ENCODE results near the gene GRAMD1A. TPM values are rescaled to one million over a fixed set of nuclear protein-coding genes. Genes with fewer than 3 reads are reported as not detected.

Gene GRAMD1A
- total RNA-seq (100 to 1,000 TPM; 205 to 218 TPM), polyA plus RNA-seq (51.4 TPM)

DNA sequence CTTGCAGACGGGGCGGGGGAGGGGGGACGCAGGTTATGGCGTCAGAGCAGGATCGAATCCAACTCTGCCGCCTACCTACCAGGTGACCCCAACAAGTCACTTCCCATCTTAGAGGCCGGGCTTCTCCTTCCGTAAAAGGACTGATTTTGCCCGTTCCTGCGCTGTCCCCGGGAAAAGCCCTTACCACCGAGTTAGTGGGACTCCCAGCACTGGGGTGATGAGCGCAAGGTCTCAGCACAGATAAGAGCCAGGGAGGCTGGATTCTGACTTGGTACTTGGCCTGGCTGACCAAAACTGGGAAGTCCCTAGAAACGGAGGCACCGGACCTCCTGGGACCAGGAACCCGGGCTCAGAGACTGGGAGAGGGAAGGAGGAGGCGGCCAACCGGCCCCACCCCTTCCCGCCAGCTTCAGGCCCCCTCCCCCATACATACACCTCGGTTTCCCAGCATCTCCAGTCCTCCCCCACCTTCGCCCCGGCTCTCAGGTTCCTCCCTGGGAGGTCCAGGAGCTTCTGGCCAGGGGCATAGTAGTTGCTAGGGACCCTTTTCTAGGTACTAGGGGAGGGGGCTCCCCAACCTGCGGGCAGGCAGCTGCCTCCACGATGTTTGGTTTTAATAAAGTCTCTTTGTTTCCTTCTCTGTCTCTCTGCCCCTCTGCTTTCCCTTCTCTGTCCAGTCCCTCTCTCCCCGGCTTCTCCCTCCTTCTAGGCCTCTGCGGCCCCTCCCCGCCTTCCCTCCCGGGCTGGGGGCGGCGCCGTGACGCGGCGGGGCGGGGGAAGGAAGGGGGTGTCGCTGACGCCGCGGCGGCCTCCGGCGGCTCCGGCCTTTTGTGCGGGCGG is at the start of gene GRAMD1A:
Gene GRAMD1A, plus strand, starts transcription at position 826 of the 840 bp plus-strand sequence. CDS start 156 bp downstream, outside the sequence.
- POLR2A ChIA-PET = interaction anchor here (0.6 to 3.4 kb wide), 5 partner anchors 9 to 205 kb away, joined by 3 to 48 read pairs (median 3); no protein-coding TSS in a partner anchor
- no peaks in the 10 kb centered on the region for H3K9me3 ChIP-seq (ENCODE audit: low read length)
- peak within 1 kb of the TSS; percentile 81 for H3K4me3 ChIP-seq (ENCODE audit: low read length)
- Mint-ChIP-seq H3K9me3 (no peaks in the 10 kb centered on the region), H3K27me3 (no peaks in the 10 kb centered on the region), H3K27ac (peak within 1 kb of the TSS; percentile 95 to 100 (median 98)), H3K4me3 (peak within 1 kb of the TSS; percentile 91 to 100 (median 97)), H3K4me1 (peaks cover 61 to 82% (median 67%) of the 10 kb centered on the region in 3 donors), H3K36me3 (peaks cover 0 to 33% (median 2%) of the 10 kb centered on the region in 3 donors)
- H3K27me3 ChIP-seq (ENCODE audit: insufficient read depth, low read length, poor library complexity, severe bottlenecking) = no peaks in the 10 kb centered on the region
- peaks cover 3% of the 10 kb centered on the region for H3K36me3 ChIP-seq (ENCODE audit: insufficient read depth, low read length)
- peaks cover 87% of the 10 kb centered on the region for H3K4me1 ChIP-seq (ENCODE audit: insufficient read depth, low read length)
- DNase-seq = peak; percentile 52 to 76 (median 67)
- H3K27ac ChIP-seq (ENCODE audit: low read depth, low read length) = peak within 1 kb of the TSS; percentile 90
- CTCF ChIA-PET = interaction anchor here (1.2 to 10.0 kb wide), 2 partner anchors 14 to 27 kb away, joined by 3 to 98 read pairs; no protein-coding TSS in a partner anchor

DNA sequence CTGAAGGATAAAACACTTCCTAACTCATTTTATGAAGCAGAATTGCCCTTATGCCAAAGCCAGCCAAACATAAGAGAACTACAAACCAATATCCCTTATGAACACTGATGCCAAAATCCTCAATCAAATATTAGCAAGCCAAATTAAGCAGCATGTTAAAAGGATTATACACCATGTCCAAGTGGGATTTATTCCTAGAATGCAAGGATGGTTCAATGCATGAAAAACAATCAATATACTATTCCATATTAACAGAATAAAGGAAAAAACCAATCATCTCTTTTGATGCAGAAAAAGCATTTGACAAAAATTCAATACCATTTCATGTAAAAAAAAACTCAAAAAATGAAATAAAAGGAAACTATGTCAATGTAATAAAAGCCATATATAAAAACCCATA is 47.0 kb upstream of the GRAMD1A start:
- Mint-ChIP-seq H3K36me3 (peaks cover 34 to 80% (median 76%) of the 10 kb centered on the region in 3 donors), H3K4me3 (no peak overlapping the region), H3K9me3 (peaks cover 66 to 93% (median 90%) of the 10 kb centered on the region in 5 donors), H3K4me1 (peaks cover 0 to 3% (median 0%) of the 10 kb centered on the region in 3 donors), H3K27me3 (no peaks in the 10 kb centered on the region), H3K27ac (no peak overlapping the region)
- CTCF ChIA-PET = no interaction called here
- H3K27ac ChIP-seq (ENCODE audit: low read depth, low read length) = no peak overlapping the region
- POLR2A ChIA-PET = interaction anchor here (0.5 to 0.9 kb wide), 2 partner anchors 10 to 58 kb away, joined by 3 read pairs; no protein-coding TSS in a partner anchor
- peaks cover 65% of the 10 kb centered on the region for H3K9me3 ChIP-seq (ENCODE audit: low read length)
- no peaks in the 10 kb centered on the region for H3K27me3 ChIP-seq (ENCODE audit: insufficient read depth, low read length, poor library complexity, severe bottlenecking)
- DNase-seq = no peak
- no peaks in the 10 kb centered on the region for H3K4me1 ChIP-seq (ENCODE audit: insufficient read depth, low read length)
- no peak overlapping the region for H3K4me3 ChIP-seq (ENCODE audit: low read length)
- peaks cover 9% of the 10 kb centered on the region for H3K36me3 ChIP-seq (ENCODE audit: insufficient read depth, low read length)

DNA sequence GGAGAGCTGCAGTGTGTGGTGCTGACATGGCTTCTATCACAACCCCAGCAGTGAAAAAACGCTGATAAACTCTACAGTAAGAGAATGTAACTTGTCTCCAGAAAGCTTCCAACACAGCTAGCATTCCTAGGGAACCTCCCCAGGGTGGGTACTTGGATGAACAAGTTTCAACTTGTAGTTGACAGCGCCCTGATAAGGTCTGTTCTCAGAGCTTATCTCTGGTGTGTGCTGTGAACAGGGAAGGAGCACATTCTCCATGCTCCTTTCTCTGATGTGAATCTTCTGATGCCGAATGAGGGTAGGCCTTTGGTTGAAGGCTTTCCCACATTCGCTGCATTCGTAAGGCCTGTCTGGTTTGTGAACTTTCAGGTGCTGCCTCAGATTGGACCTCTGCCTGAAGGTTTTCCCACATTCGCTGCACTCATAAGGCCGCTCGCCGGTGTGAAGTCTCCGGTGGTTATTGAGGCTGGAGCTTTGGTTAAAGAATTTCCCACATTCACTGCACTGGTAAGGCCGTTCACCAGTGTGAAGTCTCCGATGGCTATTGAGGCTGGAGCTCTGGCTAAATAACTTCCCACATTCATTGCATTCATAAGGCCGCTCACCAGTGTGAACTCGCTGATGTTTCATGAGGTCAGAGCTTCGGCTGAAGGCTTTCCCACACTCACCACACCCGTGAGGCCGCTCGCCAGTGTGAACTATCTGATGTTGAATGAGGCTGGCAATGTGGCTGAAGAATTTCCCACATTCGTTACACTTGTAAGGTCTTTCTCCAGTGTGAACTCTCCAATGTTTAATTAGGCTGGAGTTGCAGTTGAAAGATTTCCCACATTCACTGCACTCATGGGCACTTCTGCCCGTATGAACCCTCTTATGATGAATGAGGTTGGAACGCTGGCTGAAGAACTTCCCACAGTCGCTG is 42.0 kb upstream of the GRAMD1A start:
- peaks cover 66 to 98% (median 94%) of the 10 kb centered on the region in 5 donors for H3K9me3 Mint-ChIP-seq
- peaks cover 19% of the 10 kb centered on the region for H3K4me1 ChIP-seq (ENCODE audit: insufficient read depth, low read length)
- H3K4me1 Mint-ChIP-seq = peaks cover 16 to 28% (median 25%) of the 10 kb centered on the region in 3 donors
- H3K27ac Mint-ChIP-seq = no peak overlapping the region
- ChIA-PET CTCF (interaction anchor here (0.7 to 1.4 kb wide), 3 partner anchors 56 to 119 kb away, joined by 3 to 4 read pairs (median 3); no protein-coding TSS in a partner anchor), POLR2A (interaction anchor here (1.0 kb wide), 1 partner anchor 31 kb away, joined by 3 read pairs; the partner anchor contains the start of gene ZNF30)
- peaks cover 87% of the 10 kb centered on the region for H3K9me3 ChIP-seq (ENCODE audit: low read length)
- no peak for DNase-seq
- H3K4me3 Mint-ChIP-seq = no peak overlapping the region
- peak overlapping the region; percentile 2 for H3K4me3 ChIP-seq (ENCODE audit: low read length)
- H3K36me3 ChIP-seq (ENCODE audit: insufficient read depth, low read length) = peaks cover 47% of the 10 kb centered on the region
- no peaks in the 10 kb centered on the region for H3K27me3 Mint-ChIP-seq
- no peaks in the 10 kb centered on the region for H3K27me3 ChIP-seq (ENCODE audit: insufficient read depth, low read length, poor library complexity, severe bottlenecking)
- H3K27ac ChIP-seq (ENCODE audit: low read depth, low read length) = no peak overlapping the region
- H3K36me3 Mint-ChIP-seq = peaks cover 55 to 92% (median 88%) of the 10 kb centered on the region in 3 donors

DNA sequence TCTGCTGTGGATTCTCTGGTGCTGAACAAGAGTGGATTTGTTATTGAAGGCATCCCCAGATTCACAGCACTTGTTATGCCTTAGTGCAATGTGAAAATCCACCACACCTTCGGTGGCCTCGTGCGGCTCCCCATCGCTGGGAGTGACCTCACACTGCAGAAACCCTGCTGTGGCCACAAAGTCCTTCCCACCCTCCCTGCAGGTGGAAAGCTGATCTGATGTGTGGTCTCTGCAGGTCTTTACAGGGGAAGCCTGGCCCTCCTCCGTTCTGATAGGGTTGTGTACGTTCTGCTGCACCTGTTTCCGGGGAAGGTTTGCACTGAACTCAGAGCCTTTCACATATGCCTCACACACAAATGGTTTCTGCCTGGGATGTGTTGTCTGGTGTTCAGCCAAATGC is 41.1 kb upstream of the GRAMD1A start:
- no peaks in the 10 kb centered on the region for H3K27me3 ChIP-seq (ENCODE audit: insufficient read depth, low read length, poor library complexity, severe bottlenecking)
- ChIA-PET CTCF (interaction anchor here (0.9 kb wide), 1 partner anchor 120 kb away, joined by 3 read pairs; no protein-coding TSS in a partner anchor), POLR2A (no interaction called here)
- Mint-ChIP-seq H3K4me3 (no peak overlapping the region), H3K27ac (no peak overlapping the region), H3K4me1 (peaks cover 19 to 31% (median 27%) of the 10 kb centered on the region in 3 donors), H3K27me3 (no peaks in the 10 kb centered on the region), H3K36me3 (peaks cover 50 to 87% (median 81%) of the 10 kb centered on the region in 3 donors), H3K9me3 (peaks cover 57 to 91% (median 87%) of the 10 kb centered on the region in 5 donors)
- peaks cover 78% of the 10 kb centered on the region for H3K9me3 ChIP-seq (ENCODE audit: low read length)
- peaks cover 47% of the 10 kb centered on the region for H3K36me3 ChIP-seq (ENCODE audit: insufficient read depth, low read length)
- peak overlapping the region; percentile 21 for H3K4me3 ChIP-seq (ENCODE audit: low read length)
- no peak for DNase-seq
- H3K27ac ChIP-seq (ENCODE audit: low read depth, low read length) = no peak overlapping the region
- peaks cover 21% of the 10 kb centered on the region for H3K4me1 ChIP-seq (ENCODE audit: insufficient read depth, low read length)

DNA sequence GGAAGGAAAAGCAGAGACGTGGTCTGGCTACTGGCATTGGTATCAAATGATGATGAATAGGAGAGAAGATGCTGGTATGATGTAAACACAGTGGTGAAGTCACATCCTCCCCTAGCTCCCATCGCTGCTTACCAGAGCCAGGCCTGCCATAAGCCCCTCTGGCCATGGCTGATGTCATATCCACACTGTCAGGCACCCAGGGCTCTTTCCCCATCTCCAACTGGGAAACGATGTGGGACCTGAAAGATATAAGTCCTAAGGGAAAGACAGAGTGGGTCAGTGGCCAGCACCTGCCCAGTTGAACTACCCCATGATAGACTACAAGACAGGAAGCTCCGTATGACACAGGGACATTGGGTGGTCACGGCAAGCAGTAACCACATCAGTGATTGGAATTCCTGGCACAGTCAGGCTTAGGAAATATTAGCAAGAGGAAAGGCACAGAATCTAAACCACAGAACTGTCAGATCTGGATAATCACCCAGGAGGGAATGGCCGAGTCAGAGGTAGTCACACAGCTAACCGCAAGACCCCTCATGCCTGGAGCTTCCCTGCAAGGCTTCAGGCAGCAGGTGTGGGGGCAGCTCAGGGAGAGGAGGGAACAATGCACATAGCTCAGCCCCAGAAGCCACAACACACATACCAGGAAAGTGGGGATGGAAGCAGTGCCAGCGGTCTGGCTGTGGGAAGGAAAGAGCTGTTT is 39.9 kb upstream of the GRAMD1A start:
- H3K4me3 ChIP-seq (ENCODE audit: low read length) = peak overlapping the region; percentile 23
- no peak overlapping the region for H3K27ac ChIP-seq (ENCODE audit: low read depth, low read length)
- no peaks in the 10 kb centered on the region for H3K27me3 Mint-ChIP-seq
- H3K27me3 ChIP-seq (ENCODE audit: insufficient read depth, low read length, poor library complexity, severe bottlenecking) = no peaks in the 10 kb centered on the region
- H3K4me1 Mint-ChIP-seq = peaks cover 19 to 40% (median 27%) of the 10 kb centered on the region in 3 donors
- POLR2A ChIA-PET = no interaction called here
- H3K9me3 ChIP-seq (ENCODE audit: low read length) = peaks cover 76% of the 10 kb centered on the region
- peaks cover 21% of the 10 kb centered on the region for H3K4me1 ChIP-seq (ENCODE audit: insufficient read depth, low read length)
- peaks cover 51 to 81% (median 79%) of the 10 kb centered on the region in 5 donors for H3K9me3 Mint-ChIP-seq
- H3K4me3 Mint-ChIP-seq = peak overlapping the region; percentile 3 to 79 (median 70)
- CTCF ChIA-PET = interaction anchor here (0.9 to 2.2 kb wide), 6 partner anchors 11 to 86 kb away, joined by 3 to 8 read pairs (median 4); no protein-coding TSS in a partner anchor
- peaks cover 47% of the 10 kb centered on the region for H3K36me3 ChIP-seq (ENCODE audit: insufficient read depth, low read length)
- no peak for DNase-seq
- H3K36me3 Mint-ChIP-seq = peaks cover 50 to 81% (median 76%) of the 10 kb centered on the region in 3 donors
- H3K27ac Mint-ChIP-seq = peak overlapping the region in 3 of 8 donors; percentile 3 to 47 (median 32)

DNA sequence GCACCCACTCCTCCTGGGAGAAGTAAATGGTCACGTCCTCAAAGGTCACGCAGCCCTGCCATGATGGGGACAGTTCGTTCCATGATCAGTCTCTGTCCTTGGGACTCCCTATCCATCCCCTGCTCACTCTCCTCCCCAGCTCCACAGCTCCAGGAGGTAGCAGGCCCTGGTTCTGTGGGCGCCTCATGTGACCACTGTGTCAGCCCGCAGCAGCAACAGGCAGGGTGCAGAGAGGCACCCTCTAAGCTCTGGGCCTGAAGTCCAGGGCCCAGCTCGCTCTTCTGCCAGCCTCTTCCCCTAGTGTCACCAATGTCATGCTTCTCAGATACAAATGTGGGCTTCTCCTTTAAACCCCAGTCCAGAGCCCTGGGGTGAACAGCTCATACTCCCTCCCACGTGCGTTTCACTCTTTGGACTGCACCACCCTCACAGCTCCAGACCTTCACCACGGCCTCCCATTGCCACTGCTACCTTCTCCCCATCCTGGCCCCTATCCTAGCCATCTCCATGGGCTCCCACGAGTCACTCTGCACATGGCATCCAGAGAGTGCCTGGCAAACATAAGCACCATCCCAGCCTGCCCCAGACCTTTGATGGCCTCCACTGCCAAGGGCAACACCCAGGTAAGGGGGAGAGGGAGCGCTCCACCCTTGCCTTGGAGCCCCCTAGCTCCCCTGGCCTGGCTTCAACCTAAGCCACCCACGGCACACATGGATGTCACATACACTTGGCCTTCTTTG is 39.0 kb upstream of the GRAMD1A start:
- no peaks in the 10 kb centered on the region for H3K27me3 ChIP-seq (ENCODE audit: insufficient read depth, low read length, poor library complexity, severe bottlenecking)
- ChIA-PET POLR2A (no interaction called here), CTCF (interaction anchor here (0.9 to 2.2 kb wide), 6 partner anchors 10 to 85 kb away, joined by 3 to 8 read pairs (median 4); no protein-coding TSS in a partner anchor)
- Mint-ChIP-seq H3K9me3 (peaks cover 50 to 80% (median 77%) of the 10 kb centered on the region in 5 donors), H3K4me3 (peak overlapping the region in 5 of 7 donors; percentile 90 to 97 (median 95)), H3K4me1 (peaks cover 19 to 40% (median 27%) of the 10 kb centered on the region in 3 donors), H3K27me3 (no peaks in the 10 kb centered on the region), H3K36me3 (peaks cover 48 to 74% (median 72%) of the 10 kb centered on the region in 3 donors), H3K27ac (peak overlapping the region in 6 of 8 donors; percentile 38 to 96 (median 83))
- H3K4me1 ChIP-seq (ENCODE audit: insufficient read depth, low read length) = peaks cover 21% of the 10 kb centered on the region
- peaks cover 69% of the 10 kb centered on the region for H3K9me3 ChIP-seq (ENCODE audit: low read length)
- no peak for DNase-seq
- H3K27ac ChIP-seq (ENCODE audit: low read depth, low read length) = no peak overlapping the region
- H3K4me3 ChIP-seq (ENCODE audit: low read length) = peak overlapping the region; percentile 80
- H3K36me3 ChIP-seq (ENCODE audit: insufficient read depth, low read length) = peaks cover 47% of the 10 kb centered on the region
